ENCODE data around the gene UCN. TPM values are rescaled to one million over a fixed set of nuclear protein-coding genes. Genes with fewer than 3 reads are reported as not detected.
"Not testable (repeated sequence)": the region's sequence is repeated elsewhere in the genome, so short reads cannot be mapped to it uniquely, and the experiment has no call there.

UCN gene
- total RNA-seq, 3 donors from 2014 or later, result 0.52 to 1.2 (median 0.92) TPM

DNA sequence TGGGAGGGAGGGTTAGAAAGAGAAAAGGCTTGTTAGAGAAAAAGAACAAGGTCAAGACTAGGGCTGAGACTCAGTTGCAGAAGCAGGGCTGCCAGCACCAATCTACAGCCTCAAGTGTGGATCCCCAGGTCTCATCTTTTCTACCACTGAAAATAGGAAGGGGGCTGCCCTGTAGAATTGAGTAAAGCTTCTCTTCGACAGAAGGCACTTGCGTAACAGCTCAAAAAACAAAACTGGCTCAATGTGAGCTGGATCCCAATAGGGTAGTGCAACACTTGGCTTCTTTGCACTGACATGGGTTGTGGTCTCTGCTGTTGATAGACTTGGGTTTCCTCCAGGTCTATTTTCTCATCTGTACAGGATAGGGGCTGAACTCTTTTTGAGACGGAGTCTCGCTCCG, 16.5 kb upstream of the UCN start:
- peaks cover 12% of the 10 kb centered on the region for H3K36me3 ChIP-seq (ENCODE audit: low read depth)
- H3K9me3 ChIP-seq, result no peaks in the 10 kb centered on the region
- no peak overlapping the region for H3K4me3 ChIP-seq
- TF ChIP-seq, protein P1, sequence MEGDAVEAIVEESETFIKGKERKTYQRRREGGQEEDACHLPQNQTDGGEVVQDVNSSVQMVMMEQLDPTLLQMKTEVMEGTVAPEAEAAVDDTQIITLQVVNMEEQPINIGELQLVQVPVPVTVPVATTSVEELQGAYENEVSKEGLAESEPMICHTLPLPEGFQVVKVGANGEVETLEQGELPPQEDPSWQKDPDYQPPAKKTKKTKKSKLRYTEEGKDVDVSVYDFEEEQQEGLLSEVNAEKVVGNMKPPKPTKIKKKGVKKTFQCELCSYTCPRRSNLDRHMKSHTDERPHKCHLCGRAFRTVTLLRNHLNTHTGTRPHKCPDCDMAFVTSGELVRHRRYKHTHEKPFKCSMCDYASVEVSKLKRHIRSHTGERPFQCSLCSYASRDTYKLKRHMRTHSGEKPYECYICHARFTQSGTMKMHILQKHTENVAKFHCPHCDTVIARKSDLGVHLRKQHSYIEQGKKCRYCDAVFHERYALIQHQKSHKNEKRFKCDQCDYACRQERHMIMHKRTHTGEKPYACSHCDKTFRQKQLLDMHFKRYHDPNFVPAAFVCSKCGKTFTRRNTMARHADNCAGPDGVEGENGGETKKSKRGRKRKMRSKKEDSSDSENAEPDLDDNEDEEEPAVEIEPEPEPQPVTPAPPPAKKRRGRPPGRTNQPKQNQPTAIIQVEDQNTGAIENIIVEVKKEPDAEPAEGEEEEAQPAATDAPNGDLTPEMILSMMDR (IDR thresholded peaks at IDR 0.05), result no peak
- ATAC-seq (no peak), DNase-seq (no peak)
- peaks cover 9% of the 10 kb centered on the region for H3K4me1 ChIP-seq (ENCODE audit: low read depth)
- intact Hi-C loops (cut with DNase I, micrococcal nuclease), result no loop called here

GRCh38 chr2:27323596-27324285, 15.5 kb upstream of the UCN start:
- ATAC-seq (peak; percentile 5), DNase-seq (peak in 1 of 3 donors; percentile 12)
- Histone ChIP-seq H3K4me3 (peak overlapping the region; percentile 62), H3K9me3 (no peaks in the 10 kb centered on the region), H3K36me3 (ENCODE audit: low read depth) (peaks cover 12% of the 10 kb centered on the region), H3K4me1 (ENCODE audit: low read depth) (peaks cover 9% of the 10 kb centered on the region)
- intact Hi-C loops (cut with DNase I, micrococcal nuclease), result no loop called here
- TF ChIP-seq, protein P1 (IDR thresholded peaks at IDR 0.05), result no peak

DNA sequence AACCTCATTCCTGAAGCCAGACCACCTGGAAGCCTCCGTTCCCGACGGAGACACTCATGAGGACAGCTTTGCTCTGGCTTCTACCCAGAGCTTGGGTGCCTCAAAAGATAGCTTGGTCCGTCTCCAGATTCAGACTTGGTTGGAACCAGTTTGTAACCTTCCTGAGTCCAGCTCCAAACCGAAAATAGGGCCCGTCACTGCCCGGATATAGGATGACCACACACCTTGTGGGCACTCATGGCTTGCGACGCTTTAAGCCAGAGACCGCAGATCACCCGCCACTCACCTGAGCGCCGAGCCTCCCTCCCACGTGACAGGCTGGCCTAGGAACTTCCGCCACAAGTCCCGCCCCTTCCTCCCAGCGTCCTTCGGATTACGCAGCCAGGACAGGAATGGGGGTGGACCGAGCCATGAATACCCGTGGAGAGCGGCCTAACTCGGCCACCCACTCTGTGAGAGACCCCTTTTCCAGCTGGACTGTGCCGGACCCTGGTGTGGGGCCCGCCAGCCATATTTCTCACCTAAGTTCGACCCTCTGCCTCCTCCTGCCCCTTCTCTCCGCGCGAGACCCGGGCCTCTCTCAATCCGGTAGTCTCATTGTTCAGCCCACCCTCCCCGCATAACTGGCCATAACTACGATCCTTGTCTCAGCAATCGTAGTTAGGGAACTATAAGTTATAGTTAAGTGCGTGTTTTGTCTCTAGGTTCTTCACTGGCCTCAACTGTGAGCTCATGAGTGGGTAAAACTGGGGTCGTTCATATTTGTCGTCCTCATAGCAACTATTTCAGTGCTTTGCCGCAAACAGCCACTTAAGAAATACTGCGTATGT, 14.7 kb upstream of the UCN start, which contains the start of gene MPV17:
MPV17 (minus strand) TSS at position 332 of the 830 bp plus-strand sequence. CDS start 580 bp downstream, outside the sequence.
- peak; percentile 94 to 95 (median 95) for DNase-seq
- Histone ChIP-seq H3K9me3 (no peaks in the 10 kb centered on the region), H3K4me3 (peak within 1 kb of the TSS; percentile 62), H3K36me3 (ENCODE audit: low read depth) (peaks cover 11% of the 10 kb centered on the region), H3K4me1 (ENCODE audit: low read depth) (peaks cover 9% of the 10 kb centered on the region)
- intact Hi-C loops (cut with DNase I, micrococcal nuclease), result no loop called here
- peak; percentile 96 for ATAC-seq
- TF ChIP-seq, protein P1 (IDR thresholded peaks at IDR 0.05), result no peak

DNA sequence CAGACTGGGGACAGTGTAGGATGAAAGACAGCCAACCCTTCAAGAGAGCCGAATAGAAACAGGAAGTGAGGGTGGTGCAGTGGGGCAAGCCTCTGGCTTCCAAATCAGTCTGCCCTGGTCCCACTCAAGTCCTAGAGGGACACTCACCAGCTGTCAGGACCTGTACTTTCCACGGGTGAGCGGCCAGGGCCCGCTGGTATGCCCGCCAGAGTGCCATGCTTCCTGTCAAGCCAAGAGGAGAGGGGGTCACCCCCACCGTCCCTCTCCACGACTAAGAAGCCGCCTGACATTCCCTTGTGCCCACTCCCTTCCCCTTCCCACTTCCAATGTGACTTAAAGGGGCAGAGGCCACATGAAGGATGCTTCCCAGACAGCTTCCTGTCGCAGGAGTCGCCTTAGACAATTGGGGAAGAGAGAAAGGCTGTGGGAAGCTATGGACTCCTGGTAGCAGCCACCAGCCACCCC, 14.1 kb upstream of the UCN start:
- H3K4me1 ChIP-seq (ENCODE audit: low read depth), result peaks cover 9% of the 10 kb centered on the region
- ATAC-seq, result peak; percentile 31
- no peaks in the 10 kb centered on the region for H3K9me3 ChIP-seq
- peaks cover 4% of the 10 kb centered on the region for H3K36me3 ChIP-seq (ENCODE audit: low read depth)
- peak in 2 of 3 donors; percentile 17 to 41 for DNase-seq
- H3K4me3 ChIP-seq, result peak overlapping the region; percentile 62
- intact Hi-C loops (cut with DNase I, micrococcal nuclease), result no loop called here
- TF ChIP-seq, protein P1 (IDR thresholded peaks at IDR 0.05), result no peak

- Histone ChIP-seq H3K36me3 (ENCODE audit: low read depth) (no peaks in the 10 kb centered on the region), H3K4me3 (no peak overlapping the region), H3K9me3 (no peaks in the 10 kb centered on the region), H3K4me1 (ENCODE audit: low read depth) (peaks cover 9% of the 10 kb centered on the region)
- ATAC-seq (peak; percentile 79), DNase-seq (peak; percentile 43 to 74 (median 44))
- TF ChIP-seq, protein P1 (IDR thresholded peaks at IDR 0.05), result no peak
- intact Hi-C loops (cut with DNase I, micrococcal nuclease), result no loop called here
These were observed 12.8 kb upstream of the UCN start for GRCh38 chr2:27320958-27321543.

DNA sequence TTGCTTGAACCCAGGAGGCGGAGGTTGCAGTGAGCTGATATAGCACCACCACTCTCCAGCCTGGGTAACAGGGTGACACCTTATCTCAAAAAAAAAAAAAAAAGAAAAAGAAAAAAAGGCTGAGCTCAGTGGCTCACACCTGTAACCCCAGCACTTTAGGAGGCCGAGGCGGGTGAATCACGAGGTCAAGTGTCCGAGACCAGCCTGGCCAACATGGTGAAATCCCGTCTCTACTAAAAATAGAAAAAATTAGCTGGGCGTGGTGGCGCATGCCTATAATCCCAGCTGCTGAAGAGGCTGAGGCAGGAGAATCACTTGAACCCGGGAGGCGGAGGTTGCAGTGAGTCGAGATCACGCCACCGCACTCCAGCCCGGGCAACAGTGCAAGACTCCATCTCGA, 11.6 kb upstream of the UCN start:
- DNase-seq; intact Hi-C loops (cut with DNase I, micrococcal nuclease); ATAC-seq; H3K9me3 ChIP-seq; H3K4me1 ChIP-seq (ENCODE audit: low read depth); H3K4me3 ChIP-seq; H3K36me3 ChIP-seq (ENCODE audit: low read depth): not testable (repeated sequence)

Data from mucosa of descending colon (tissue), 3 donors.